GM11168 (cell line): Measurements from ENCODE around the gene SRM.
"Not testable (repeated sequence)": the region's sequence is repeated elsewhere in the genome, so short reads cannot be mapped to it uniquely, and the experiment has no call there.

Experiments
- in situ Hi-C: fragments of 300-500 bp; cut with MboI; formaldehyde crosslinking; loops from one replicate; pipeline ENCODE4 v1.12.0; 2022; ENCODE audit warnings: low sequenced_read_pairs; ENCODE audit not compliant: unreplicated experiment

SRM gene

DNA sequence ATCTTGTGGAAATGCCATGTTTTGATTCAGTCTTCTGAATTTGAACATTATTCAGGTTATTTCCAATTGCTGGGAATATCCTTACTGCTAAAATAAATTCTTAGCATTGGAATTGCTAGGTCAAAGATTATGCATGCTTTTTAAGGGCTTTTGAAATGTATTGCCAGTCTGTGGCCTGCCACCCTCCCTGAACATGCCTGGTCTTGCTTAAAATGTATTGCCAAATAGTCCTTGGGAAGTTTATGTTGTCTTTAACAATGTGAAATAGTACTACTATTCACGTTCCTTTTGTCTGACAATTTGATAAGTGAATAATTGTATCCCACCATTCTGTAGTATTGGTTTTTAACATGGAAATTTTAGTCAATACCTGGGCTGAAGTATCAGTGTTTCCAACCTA is 33.8 kb downstream of the SRM start:
- in situ Hi-C loops: no loop called here

DNA sequence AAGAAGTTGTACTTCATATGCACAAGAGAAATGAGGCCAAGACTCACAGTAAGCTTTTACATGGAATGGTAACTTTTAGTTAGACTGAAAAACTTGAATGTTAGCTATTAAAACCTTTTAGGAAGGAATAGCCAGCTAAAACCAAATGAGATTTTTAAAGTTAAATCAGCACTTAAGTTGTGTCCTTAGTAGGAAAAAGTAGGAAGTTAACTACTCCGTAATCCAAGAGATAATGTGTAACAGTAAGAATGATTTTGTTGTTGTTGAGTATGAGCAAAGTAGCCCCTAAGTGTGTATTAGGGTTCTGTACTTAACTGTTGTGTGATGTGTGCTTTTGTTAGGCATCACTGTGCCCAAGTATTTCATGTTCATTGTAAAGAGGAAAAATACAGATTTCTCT is 34.2 kb downstream of the SRM start:
- in situ Hi-C loops: no loop called here

DNA sequence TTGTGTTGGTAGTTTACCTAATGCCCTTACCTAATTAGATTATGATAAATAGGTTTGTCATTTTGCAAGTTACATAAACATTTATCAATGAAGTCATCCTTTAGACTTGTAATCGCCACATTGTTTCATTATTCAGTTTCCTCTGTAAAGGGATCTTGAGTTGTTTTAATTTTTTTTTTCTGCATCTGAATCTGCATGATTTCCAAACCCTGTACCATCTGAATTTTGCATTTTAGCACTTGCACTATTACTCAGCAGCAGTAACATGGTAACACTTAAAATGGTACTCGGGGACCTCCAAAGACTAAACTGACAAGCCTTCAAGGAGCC is 35.0 kb downstream of the SRM start:
- in situ Hi-C loops: no loop called here

DNA sequence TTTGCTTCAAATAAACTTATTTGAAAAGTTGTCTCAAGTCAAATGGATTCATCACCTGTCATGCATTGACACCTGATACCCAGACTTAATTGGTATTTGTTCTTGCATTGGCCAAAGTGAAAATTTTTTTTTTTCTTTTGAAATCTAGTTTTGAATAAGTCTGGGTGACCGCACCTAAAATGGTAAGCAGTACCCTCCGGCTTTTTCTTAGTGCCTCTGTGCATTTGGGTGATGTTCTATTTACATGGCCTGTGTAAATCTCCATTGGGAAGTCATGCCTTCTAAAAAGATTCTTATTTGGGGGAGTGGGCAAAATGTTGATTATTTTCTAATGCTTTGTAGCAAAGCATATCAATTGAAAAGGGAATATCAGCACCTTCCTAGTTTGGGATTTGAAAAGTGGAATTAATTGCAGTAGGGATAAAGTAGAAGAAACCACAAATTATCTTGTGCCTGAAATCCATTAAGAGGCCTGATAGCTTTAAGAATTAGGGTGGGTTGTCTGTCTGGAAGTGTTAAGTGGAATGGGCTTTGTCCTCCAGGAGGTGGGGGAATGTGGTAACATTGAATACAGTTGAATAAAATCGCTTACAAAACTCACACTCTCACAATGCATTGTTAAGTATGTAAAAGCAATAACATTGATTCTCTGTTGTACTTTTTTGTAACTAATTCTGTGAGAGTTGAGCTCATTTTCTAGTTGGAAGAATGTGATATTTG is 35.5 kb downstream of the SRM start:
- in situ Hi-C loops: no loop called here

DNA sequence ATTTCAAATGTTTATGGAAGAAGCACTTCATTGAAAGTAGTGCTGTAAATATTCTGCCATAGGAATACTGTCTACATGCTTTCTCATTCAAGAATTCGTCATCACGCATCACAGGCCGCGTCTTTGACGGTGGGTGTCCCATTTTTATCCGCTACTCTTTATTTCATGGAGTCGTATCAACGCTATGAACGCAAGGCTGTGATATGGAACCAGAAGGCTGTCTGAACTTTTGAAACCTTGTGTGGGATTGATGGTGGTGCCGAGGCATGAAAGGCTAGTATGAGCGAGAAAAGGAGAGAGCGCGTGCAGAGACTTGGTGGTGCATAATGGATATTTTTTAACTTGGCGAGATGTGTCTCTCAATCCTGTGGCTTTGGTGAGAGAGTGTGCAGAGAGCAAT is 36.6 kb downstream of the SRM start:
- in situ Hi-C loops: no loop called here

GRCh38 chr1:11019971-11020370 is 39.8 kb downstream of the SRM start:
- in situ Hi-C loops: no loop called here

- in situ Hi-C loops: not testable (repeated sequence)
Measured at GRCh38 chr1:11019358-11019757, 40.5 kb downstream of the SRM start.

DNA sequence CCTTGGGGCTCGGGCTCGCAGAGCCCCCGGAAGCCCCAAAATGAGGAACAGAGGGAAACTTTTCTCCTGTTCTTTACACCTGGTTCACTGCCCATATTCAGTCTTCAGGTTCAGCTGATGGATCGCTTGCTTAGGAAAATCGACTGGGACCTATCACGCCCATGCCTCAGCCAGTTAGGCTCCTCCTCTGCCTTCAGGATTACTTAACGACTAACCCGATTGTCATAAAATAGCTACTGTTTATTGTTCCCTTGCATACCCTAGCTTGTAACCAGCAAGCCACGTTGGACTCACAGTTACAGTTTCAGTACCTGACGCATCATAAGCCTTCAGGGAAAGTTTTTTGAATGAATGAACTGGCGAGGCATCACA is 46.7 kb downstream of the SRM start:
- in situ Hi-C loops: no loop called here

DNA sequence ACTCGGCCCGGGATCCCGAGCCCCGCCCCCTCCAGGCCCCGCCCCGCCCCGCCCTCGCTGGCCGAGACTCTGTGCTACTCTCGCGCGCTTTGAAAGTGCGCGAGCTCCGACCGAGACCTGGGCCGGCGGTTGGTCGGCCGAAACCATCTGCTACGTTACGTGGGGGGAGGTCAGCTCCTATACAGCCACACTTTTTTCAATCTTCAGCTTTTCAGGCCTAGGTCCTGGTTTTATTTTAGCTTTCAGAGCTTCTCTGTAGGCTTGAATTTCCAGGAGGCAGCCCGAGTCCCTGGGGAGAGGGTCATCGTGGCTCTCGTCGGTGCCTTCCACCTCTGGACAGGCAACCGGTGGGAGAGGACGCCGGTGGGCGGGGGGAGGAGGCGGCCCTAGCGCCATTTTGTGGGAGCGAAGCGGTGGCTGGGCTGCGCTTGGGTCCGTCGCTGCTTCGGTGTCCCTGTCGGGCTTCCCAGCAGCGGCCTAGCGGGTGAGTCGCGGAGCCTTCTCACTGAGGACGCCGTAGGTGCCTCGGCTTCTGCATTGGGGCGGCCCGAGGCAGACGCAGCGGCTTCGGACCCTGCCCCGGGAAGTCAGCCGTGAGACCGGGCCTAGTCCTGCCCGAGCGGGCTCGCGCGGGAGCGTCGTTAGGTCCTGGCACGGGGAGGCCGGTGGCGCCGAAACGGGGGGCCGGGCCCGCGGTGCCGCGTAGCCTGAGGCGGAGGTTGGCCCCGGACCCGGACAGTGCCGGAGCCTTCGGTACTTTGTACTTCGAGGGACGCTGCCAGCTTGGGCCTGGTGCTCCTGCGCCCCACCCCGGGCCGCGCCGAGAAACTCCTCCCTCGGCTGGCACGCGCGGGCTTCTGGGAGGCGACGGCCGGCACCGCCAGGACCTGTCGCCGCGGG is 47.3 kb downstream of the SRM start, which contains the start of gene TARDBP:
Gene TARDBP (plus strand): TSS at position 395 of the 900 bp plus-strand sequence. CDS start 1,074 bp downstream, outside the sequence.
- in situ Hi-C loops: no loop called here
